Naive thymus-derived CD8-positive, alpha-beta T cell (primary cell): ENCODE data around the gene LRRC31. TPM values are rescaled to one million over a fixed set of nuclear protein-coding genes. Genes with fewer than 3 reads are reported as not detected.

Source experiments
- ATAC-seq, 2 donors: fragments of 150-1000 bp; cut with Tn5 transposase in 1 of 2; sonication (Bioruptor Pico), chemical (Tn5 transposase) in 1 of 2; 1 replicate in 1 of 2; 2 replicates in 1 of 2; pipeline ENCODE4 v1.10.0; 2021; ENCODE audit warnings: mild to moderate bottlenecking in 2 of 2, moderate library complexity in 2 of 2
- POLR2A ChIA-PET: fragments of 350-600 bp; sonication (Branson Sonifier 250); formaldehyde crosslinking; loops from one replicate; lab custom pipeline; 2021; ENCODE audit warnings: antibody characterized with exemption; lab: Charles Lee
- DNase-seq, 10 donors: peaks; one replicate each; pipeline versions ENCODE4 v3.0.0 to v3.0.0-alpha.2; 2020 to 2022
- H3K27ac Mint-ChIP-seq, 10 donors: one replicate each; pipeline ENCODE4 v1.8.0; 2020 to 2022; ENCODE audit warnings: mild to moderate bottlenecking in 10 of 10, mixed read lengths in 10 of 10, moderate library complexity in 4 of 10, inconsistent platforms in 1 of 10
- H3K27me3 Mint-ChIP-seq, 5 donors: one replicate each; pipeline ENCODE4 v1.8.0; 2021 to 2022; ENCODE audit warnings: mixed read lengths in 5 of 5
- H3K36me3 Mint-ChIP-seq, 3 donors: one replicate each; pipeline ENCODE4 v1.8.0; 2020 to 2022; ENCODE audit warnings: mixed read lengths in 3 of 3, mild to moderate bottlenecking in 2 of 3, inconsistent platforms in 1 of 3
- H3K4me1 Mint-ChIP-seq, 4 donors: one replicate each; pipeline ENCODE4 v1.8.0; 2021 to 2022; ENCODE audit warnings: mixed read lengths in 4 of 4
- H3K4me3 Mint-ChIP-seq, 10 donors: one replicate each; pipeline ENCODE4 v1.8.0; 2020 to 2022; ENCODE audit warnings: mild to moderate bottlenecking in 10 of 10, mixed read lengths in 10 of 10, moderate library complexity in 6 of 10, inconsistent platforms in 1 of 10
- H3K9me3 Mint-ChIP-seq, 9 donors: one replicate each; pipeline ENCODE4 v1.8.0; 2020 to 2022; ENCODE audit warnings: mixed read lengths in 9 of 9, mild to moderate bottlenecking in 3 of 9, inconsistent platforms in 1 of 9, moderate library complexity in 1 of 9
- polyA plus RNA-seq, 3 donors: library from polyadenylated mRNA; unstranded; fragments of 300-500 nt; fragmentation: Illumina TruSeq; gene quantifications; one replicate each; pipeline ENCODE4 v1.2.3, GENCODE V29; 2021
- total RNA-seq, 8 experiments: library from RNA in 2 of 8; stranded (reverse) in 2 of 8; gene quantifications; one replicate each; pipeline ENCODE4 v1.2.3 and lab custom pipeline; 2021 to 2026

The LRRC31 gene
- total and polyA plus RNA-seq, 5 experiments from 2014 or later: not detected

DNA sequence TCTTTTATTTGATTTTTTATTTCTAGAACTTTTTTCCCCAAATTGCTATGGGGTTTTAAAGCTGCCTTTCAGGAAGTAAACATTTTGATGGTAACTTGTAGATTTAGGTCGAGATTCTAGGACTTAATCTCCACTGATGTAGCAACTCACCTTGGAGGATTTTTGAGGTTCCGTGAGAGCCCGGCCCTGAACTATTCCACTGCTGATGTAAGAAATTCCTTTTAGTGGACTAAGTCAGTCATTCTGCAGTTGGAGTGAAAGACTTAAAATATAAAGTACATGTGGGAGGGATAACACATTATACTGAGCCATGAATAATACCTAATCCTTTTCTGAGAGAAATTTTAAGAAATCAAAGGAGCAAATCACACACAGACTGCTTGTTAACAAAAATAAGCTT, 44.4 kb downstream of the LRRC31 start:
- H3K4me1 Mint-ChIP-seq: peaks cover 0 to 4% (median 1%) of the 10 kb centered on the region in 4 donors
- no peaks in the 10 kb centered on the region for H3K9me3 Mint-ChIP-seq
- no peak for DNase-seq
- H3K27ac Mint-ChIP-seq: no peak overlapping the region
- no peak for ATAC-seq
- H3K4me3 Mint-ChIP-seq: no peak overlapping the region
- H3K27me3 Mint-ChIP-seq: peaks cover 10 to 28% (median 13%) of the 10 kb centered on the region in 5 donors
- no peaks in the 10 kb centered on the region for H3K36me3 Mint-ChIP-seq
- POLR2A ChIA-PET: interaction anchor here (0.7 kb wide), 1 partner anchor 156 kb away, joined by 4 read pairs; no protein-coding TSS in a partner anchor

DNA sequence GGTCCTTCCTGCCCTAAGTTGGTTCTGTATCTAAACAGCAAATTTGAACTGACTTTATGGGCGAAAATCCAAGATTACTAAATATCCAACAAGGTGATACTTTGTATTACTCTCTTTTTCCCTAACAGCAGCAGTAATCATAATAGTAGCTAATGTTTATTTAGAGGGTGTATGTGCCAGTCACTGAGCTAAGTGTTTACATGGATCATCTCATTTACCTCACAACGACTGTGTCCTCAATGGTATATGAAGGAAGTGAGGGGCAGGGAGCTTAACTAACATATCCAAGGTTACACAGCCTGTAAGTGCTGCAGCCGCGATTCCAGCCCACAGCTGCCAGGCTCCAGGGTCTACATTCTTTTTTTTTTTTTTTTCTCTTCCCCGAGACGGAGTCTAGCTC, 46.8 kb downstream of the LRRC31 start:
- POLR2A ChIA-PET: no interaction called here
- no peaks in the 10 kb centered on the region for H3K9me3 Mint-ChIP-seq
- ATAC-seq: no peak
- H3K27me3 Mint-ChIP-seq: peaks cover 9 to 28% (median 15%) of the 10 kb centered on the region in 5 donors
- no peaks in the 10 kb centered on the region for H3K4me1 Mint-ChIP-seq
- no peak for DNase-seq
- H3K4me3 Mint-ChIP-seq: no peak overlapping the region
- no peak overlapping the region for H3K27ac Mint-ChIP-seq
- no peaks in the 10 kb centered on the region for H3K36me3 Mint-ChIP-seq

DNA sequence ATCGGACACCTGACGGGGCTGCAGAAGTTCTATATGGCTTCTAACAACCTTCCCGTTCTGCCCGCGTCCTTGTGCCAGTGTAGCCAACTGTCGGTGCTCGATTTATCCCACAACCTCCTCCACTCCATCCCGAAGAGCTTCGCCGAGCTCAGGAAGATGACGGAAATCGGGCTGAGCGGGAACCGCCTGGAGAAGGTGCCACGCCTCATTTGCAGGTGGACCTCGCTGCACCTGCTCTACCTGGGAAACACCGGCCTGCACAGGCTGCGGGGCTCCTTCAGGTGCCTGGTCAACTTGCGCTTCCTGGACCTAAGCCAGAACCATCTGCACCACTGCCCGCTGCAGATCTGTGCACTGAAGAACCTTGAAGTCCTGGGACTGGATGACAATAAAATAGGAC, 47.2 kb downstream of the LRRC31 start:
- POLR2A ChIA-PET: no interaction called here
- no peak for DNase-seq
- ATAC-seq: no peak
- no peaks in the 10 kb centered on the region for H3K4me1 Mint-ChIP-seq
- peaks cover 0 to 3% (median 0%) of the 10 kb centered on the region in 9 donors for H3K9me3 Mint-ChIP-seq
- no peak overlapping the region for H3K4me3 Mint-ChIP-seq
- peaks cover 9 to 28% (median 16%) of the 10 kb centered on the region in 5 donors for H3K27me3 Mint-ChIP-seq
- H3K27ac Mint-ChIP-seq: no peak overlapping the region
- no peaks in the 10 kb centered on the region for H3K36me3 Mint-ChIP-seq

DNA sequence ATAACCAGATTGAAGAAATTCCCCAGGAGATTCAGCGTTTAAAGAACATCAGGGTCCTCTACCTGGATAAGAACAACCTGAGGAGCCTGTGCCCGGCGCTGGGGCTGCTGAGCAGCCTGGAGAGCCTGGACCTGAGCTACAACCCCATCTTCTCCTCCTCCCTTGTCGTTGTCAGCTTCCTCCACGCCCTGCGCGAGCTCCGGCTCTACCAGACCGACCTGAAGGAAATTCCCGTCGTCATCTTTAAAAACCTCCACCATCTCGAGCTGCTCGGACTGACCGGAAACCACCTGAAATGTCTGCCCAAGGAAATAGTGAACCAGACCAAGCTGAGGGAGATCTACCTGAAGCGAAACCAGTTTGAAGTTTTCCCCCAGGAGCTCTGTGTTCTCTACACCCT, 47.6 kb downstream of the LRRC31 start:
- Mint-ChIP-seq H3K4me1 (no peaks in the 10 kb centered on the region), H3K9me3 (peaks cover 0 to 8% (median 0%) of the 10 kb centered on the region in 9 donors), H3K36me3 (no peaks in the 10 kb centered on the region), H3K27ac (no peak overlapping the region), H3K27me3 (peaks cover 9 to 28% (median 17%) of the 10 kb centered on the region in 5 donors), H3K4me3 (no peak overlapping the region)
- ATAC-seq (no peak), DNase-seq (no peak)
- POLR2A ChIA-PET: no interaction called here

DNA sequence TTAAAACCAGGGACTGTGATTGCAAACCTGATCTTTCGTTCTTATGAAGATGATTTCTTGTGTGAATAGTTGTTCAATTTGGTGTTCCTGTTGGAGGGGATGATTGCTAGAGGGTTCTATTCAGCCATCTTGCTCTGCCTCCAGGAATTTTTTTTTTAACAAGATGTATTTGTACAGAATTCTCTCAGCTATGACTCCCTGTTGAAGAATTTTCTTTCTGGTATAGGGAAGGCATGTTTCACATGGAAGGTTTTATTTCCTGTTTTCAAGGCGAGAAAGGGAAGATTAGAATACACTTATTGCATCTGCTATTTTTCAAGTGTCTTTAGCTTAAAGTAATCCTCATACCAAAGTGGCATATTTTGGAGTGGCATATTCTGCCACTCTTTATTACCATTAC, 51.4 kb downstream of the LRRC31 start:
- Mint-ChIP-seq H3K36me3 (peaks cover 0 to 6% (median 4%) of the 10 kb centered on the region in 3 donors), H3K9me3 (peaks cover 2 to 26% (median 11%) of the 10 kb centered on the region in 9 donors), H3K4me1 (peaks cover 8 to 11% (median 9%) of the 10 kb centered on the region in 4 donors), H3K4me3 (no peak overlapping the region), H3K27ac (no peak overlapping the region), H3K27me3 (peaks cover 3 to 28% (median 10%) of the 10 kb centered on the region in 5 donors)
- no peak for DNase-seq
- POLR2A ChIA-PET: no interaction called here
- no peak for ATAC-seq

DNA sequence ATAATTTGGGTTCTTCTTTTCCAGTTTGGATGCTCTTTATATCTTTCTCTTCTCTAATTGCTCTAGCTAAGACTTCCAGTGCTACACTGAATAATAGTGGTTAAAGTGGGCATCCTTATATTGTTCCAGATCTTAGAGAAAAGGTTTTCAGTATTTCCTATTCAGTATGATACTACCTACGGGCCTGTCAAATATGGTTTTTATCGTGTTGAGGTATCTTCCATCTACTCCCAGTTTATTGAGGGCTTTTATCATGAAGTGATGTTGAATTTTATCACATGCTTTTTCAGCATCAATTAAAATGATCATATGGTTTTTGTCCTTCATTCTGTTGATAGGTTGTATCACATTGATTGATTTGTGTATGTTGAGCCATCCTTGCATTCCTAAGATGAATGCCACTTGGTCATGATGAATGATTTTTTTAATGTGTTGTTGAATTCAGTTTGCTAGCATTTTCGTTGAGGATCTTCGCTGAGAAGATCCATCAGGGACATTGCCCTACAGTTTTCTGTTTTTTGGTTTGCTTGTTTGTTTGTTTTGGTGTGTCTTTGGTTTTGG, 54.1 kb downstream of the LRRC31 start:
- ATAC-seq (no peak), DNase-seq (no peak)
- no peak overlapping the region for H3K27ac Mint-ChIP-seq
- peaks cover 18 to 24% (median 22%) of the 10 kb centered on the region in 4 donors for H3K4me1 Mint-ChIP-seq
- H3K27me3 Mint-ChIP-seq: peaks cover 0 to 4% (median 0%) of the 10 kb centered on the region in 5 donors
- H3K4me3 Mint-ChIP-seq: no peak overlapping the region
- peaks cover 2 to 26% (median 11%) of the 10 kb centered on the region in 9 donors for H3K9me3 Mint-ChIP-seq
- H3K36me3 Mint-ChIP-seq: peaks cover 0 to 6% (median 4%) of the 10 kb centered on the region in 3 donors
- POLR2A ChIA-PET: no interaction called here

DNA sequence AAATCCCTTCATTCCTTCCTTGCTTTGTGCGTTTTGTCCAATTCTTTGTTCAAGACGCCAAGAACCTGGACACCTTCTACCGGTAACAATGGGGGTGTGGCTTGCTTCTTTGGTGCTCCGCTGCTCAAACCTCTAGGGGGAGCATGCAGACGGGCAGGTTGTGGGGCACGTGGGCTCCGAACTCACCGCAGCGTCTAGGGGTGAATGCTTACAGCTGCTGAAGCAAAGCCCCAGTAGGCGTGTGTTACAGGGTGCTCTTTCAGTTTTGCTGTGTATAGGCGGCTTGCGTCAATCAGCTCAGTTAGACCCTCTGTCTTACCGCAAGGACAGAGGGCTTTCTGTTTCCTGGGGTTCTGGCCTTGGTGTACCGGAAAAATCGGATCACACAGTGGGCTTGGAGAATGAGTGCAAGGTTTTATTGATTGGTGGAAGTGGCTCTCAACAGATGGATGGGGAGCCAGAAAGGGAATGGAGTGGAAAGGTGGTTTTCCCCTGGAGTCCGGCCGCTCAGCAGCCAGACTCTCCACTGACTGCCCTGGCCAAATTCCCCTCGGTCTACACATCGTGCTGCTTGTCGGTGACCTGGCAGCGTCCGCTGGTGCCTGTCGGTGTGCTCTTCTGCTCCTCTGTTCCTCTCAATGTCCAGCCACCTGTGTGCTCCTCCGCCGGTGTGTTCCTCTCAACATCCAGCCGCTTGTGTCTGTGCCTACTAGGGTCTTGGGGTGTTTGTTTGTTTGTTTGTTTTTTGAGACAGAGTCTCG, 55.8 kb downstream of the LRRC31 start:
- peaks cover 18 to 24% (median 22%) of the 10 kb centered on the region in 4 donors for H3K4me1 Mint-ChIP-seq
- peak overlapping the region; percentile 42 to 93 (median 78) for H3K27ac Mint-ChIP-seq
- H3K27me3 Mint-ChIP-seq: peaks cover 0 to 2% (median 0%) of the 10 kb centered on the region in 5 donors
- POLR2A ChIA-PET: interaction anchor here (3.5 kb wide), 1 partner anchor 41 kb away, joined by 21 read pairs; the partner anchor contains the start of gene MYNN
- peaks cover 2 to 26% (median 11%) of the 10 kb centered on the region in 9 donors for H3K9me3 Mint-ChIP-seq
- H3K36me3 Mint-ChIP-seq: peaks cover 0 to 6% (median 4%) of the 10 kb centered on the region in 3 donors
- ATAC-seq: peak; percentile 77 to 86
- peak; percentile 48 to 87 (median 74) for DNase-seq
- H3K4me3 Mint-ChIP-seq: peak overlapping the region; percentile 78 to 93 (median 88)

DNA sequence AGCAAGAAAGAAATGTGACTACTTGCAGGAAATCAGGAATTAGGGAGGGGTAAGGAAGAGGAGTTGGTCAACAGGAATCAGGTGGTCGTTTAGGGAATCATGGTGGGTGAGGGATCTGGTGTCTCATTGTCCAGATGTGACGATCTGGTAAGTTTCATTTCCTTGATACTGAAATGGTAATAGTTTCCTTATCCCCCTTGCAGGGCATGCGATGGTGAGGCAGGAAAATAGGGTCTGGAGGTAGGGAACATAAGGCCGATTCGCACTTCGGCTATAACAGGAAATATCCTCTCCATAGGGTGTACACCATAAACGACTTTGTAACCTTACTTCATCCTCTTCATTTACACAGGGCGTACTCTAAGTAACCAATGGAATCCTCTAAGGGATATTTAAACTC, 56.5 kb downstream of the LRRC31 start:
- Mint-ChIP-seq H3K4me3 (peak overlapping the region; percentile 78 to 93 (median 88)), H3K9me3 (peaks cover 2 to 26% (median 11%) of the 10 kb centered on the region in 9 donors), H3K36me3 (peaks cover 0 to 6% (median 4%) of the 10 kb centered on the region in 3 donors), H3K27me3 (peaks cover 0 to 2% (median 0%) of the 10 kb centered on the region in 5 donors), H3K27ac (peak overlapping the region; percentile 42 to 93 (median 78)), H3K4me1 (peaks cover 18 to 24% (median 22%) of the 10 kb centered on the region in 4 donors)
- POLR2A ChIA-PET: interaction anchor here (0.6 to 3.5 kb wide), 5 partner anchors 11 to 154 kb away, joined by 3 to 21 read pairs (median 5); partner anchors contain the start of genes ACTRT3, MYNN and SEC62
- DNase-seq: no peak
- ATAC-seq: peak; percentile 1 to 2

DNA sequence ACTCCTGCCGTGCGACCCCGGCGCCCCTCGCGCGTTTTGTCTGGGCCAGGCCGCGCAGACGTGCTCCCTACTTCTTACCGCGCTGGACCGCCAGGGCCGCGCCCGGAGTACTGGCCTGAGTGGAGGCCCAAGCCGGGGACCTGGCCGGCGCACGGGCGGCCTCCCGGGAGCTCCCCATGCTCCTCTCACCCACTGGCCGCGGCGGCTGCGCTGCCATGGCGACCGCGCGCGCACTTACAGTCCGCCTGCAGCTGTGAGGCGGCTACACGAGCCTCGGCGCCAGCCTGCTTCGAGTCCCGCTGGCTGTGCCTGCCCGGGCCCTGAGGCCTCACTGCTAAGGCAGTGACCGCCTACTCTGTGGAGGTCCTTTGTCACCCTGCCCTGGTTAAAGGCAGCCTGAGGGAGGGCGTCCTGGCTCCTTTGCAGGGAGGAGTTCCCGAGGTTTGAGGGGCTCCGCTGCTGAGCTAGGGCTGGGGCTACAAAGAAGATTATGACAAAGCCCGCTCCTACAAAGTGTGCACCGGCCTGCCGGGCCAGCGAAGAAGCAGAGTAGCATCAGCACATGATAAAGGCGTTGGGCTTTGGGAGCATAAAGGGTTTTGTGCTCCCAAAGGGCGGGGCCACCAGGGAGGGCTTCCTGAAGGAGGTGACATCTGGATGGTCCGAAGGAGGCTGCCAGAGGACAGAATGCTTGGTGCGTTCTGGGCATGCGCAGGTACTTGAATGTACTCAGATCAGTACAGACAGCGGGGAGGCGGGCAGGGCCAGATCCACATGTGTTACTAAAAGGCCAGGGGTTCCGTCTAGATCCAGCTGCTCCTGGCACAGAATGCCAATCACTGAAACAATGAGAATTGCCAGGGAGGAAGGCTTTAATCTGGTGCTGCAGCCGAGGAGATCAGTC, 57.2 kb downstream of the LRRC31 start, which contains the start of the genes LRRC34 and LRRIQ4:
LRRC34 (minus strand) TSS at position 573 of the 904 bp plus-strand sequence; CDS start at position 217, 356 bp downstream.
LRRIQ4 (plus strand) TSS at position 539 of the 904 bp plus-strand sequence. CDS start 9,052 bp downstream, outside the sequence.
- Mint-ChIP-seq H3K4me1 (peaks cover 18 to 24% (median 22%) of the 10 kb centered on the region in 4 donors), H3K27ac (peak within 1 kb of the TSS; percentile 42 to 93 (median 79)), H3K27me3 (peaks cover 0 to under 1% (median 0%) of the 10 kb centered on the region in 5 donors), H3K9me3 (peaks cover 2 to 23% (median 11%) of the 10 kb centered on the region in 9 donors), H3K36me3 (peaks cover 0 to 6% (median 4%) of the 10 kb centered on the region in 3 donors), H3K4me3 (peak within 1 kb of the TSS; percentile 78 to 93 (median 88))
- POLR2A ChIA-PET: interaction anchor here (0.6 to 3.5 kb wide), 6 partner anchors 12 to 154 kb away, joined by 3 to 21 read pairs (median 5); partner anchors contain the start of genes ACTRT3, MYNN, SEC62 and TERC
- ATAC-seq: peak; percentile 62 to 71
- DNase-seq: peak; percentile 30 to 81 (median 50)

DNA sequence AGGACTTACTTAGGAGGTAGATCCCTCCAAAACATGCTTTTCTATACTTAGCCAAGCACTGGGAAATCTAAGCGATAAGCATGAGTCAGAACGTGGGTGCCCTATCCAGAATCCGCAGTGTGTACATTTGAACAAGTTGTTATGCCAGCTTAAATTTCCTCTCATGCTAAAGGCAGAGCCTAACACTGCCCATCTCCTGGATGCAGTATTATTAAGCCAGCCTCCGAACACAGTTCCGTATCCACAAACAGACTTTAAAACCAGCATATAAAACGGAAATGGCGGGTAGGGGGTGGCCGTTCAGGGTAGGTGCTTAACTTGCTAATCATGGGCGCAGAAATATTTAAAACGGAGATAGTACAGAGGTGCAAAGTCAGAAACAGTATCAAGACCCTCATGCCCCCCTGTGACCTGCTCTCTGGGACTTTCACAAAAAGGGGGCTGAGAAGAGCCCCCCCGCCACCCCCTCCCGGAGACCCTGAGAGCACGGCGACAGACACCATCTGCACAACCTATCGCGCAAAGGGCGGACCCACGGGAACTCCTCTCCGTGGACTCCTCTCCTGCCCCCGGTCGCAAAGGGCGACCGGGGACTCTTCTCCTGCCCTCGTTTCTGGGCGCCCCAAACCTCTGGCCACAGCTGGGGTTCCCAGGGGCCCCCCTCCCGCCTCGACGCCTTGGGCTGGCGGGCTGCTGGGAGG, 58.0 kb downstream of the LRRC31 start:
- POLR2A ChIA-PET: interaction anchor here (1.1 to 3.5 kb wide), 5 partner anchors 39 to 155 kb away, joined by 3 to 21 read pairs (median 5); partner anchors contain the start of genes ACTRT3, MYNN, SEC62 and TERC
- ATAC-seq (peak; percentile 37 to 48), DNase-seq (peak in 4 of 10 donors; percentile 19 to 69 (median 27))
- Mint-ChIP-seq H3K4me3 (peak overlapping the region; percentile 78 to 93 (median 88)), H3K27me3 (no peaks in the 10 kb centered on the region), H3K36me3 (peaks cover 0 to 6% (median 4%) of the 10 kb centered on the region in 3 donors), H3K4me1 (peaks cover 18 to 24% (median 22%) of the 10 kb centered on the region in 4 donors), H3K9me3 (peaks cover 2 to 19% (median 10%) of the 10 kb centered on the region in 9 donors), H3K27ac (peak overlapping the region in 8 of 10 donors; percentile 24 to 83 (median 68))
